WTC11 (cell line): ENCODE measurements around the gene TRIP12.

Experiments used
- TF ChIP-seq, protein P1 (sequence below): fragments of 250-450 bp; sonication (Bioruptor Pico); IDR thresholded peaks from 2 replicates; pipeline ENCODE4 v1.9.0; 2021; ENCODE audit warnings: moderate library complexity, mild to moderate bottlenecking, inconsistent platforms, borderline replicate concordance
- TF ChIP-seq, protein P2 (sequence below): fragments of 200-600 bp; IDR thresholded peaks from 2 replicates; pipeline ENCODE4 v1.8.0; 2022; ENCODE audit warnings: antibody characterized with exemption

DNA sequence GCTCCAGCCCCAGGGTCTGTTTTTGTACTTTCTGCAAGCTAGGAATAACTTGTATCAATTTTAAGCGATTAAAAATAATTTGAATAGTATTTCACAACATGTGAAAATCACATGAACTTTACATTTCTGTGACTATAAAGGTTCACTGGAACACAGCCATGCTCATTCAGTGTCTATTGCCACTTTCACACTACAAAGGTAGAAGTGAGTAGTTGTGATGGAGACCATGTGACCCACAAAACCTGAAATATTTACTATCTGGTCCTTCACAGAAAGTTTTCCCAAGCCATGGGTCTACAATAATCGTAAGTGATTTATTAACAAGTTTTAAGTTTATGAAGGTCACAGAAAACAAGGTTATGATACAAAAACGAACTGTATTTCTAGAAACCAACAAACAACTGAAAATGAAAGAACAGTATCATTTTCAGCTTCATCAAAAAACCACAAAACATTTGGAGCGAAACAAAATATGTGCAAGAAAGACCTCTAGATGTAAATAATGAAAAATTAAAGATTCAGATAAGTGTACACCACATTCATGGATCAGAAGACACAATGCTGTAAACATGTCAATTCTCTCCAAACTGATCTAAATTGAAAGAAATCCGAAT, 138.6 kb downstream of the TRIP12 start:
- TF ChIP-seq, protein P1, sequence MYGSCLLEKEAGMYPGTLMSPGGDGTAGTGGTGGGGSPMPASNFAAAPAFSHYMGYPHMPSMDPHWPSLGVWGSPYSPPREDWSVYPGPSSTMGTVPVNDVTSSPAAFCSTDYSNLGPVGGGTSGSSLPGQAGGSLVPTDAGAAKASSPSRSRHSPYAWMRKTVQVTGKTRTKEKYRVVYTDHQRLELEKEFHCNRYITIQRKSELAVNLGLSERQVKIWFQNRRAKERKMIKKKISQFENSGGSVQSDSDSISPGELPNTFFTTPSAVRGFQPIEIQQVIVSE (CRISPR knock-in tag) = no peak
- TF ChIP-seq, protein P2, sequence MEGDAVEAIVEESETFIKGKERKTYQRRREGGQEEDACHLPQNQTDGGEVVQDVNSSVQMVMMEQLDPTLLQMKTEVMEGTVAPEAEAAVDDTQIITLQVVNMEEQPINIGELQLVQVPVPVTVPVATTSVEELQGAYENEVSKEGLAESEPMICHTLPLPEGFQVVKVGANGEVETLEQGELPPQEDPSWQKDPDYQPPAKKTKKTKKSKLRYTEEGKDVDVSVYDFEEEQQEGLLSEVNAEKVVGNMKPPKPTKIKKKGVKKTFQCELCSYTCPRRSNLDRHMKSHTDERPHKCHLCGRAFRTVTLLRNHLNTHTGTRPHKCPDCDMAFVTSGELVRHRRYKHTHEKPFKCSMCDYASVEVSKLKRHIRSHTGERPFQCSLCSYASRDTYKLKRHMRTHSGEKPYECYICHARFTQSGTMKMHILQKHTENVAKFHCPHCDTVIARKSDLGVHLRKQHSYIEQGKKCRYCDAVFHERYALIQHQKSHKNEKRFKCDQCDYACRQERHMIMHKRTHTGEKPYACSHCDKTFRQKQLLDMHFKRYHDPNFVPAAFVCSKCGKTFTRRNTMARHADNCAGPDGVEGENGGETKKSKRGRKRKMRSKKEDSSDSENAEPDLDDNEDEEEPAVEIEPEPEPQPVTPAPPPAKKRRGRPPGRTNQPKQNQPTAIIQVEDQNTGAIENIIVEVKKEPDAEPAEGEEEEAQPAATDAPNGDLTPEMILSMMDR = no peak
